Osteocyte (in vitro differentiated cells): ENCODE measurements around the gene CBFB. TPM values are rescaled to one million over a fixed set of nuclear protein-coding genes. Genes with fewer than 3 reads are reported as not detected.

Experiments used
- DNase-seq: peaks from one replicate; pipeline ENCODE4 v3.0.0; 2021; ENCODE audit warnings: mixed read lengths; ENCODE audit not compliant: unreplicated experiment; ENCODE audit errors: extremely low spot score
- H3K27ac Mint-ChIP-seq: one replicate; pipeline ENCODE4 v1.8.0; 2021; ENCODE audit warnings: mild to moderate bottlenecking, mixed read lengths; ENCODE audit not compliant: unreplicated experiment
- H3K27me3 Mint-ChIP-seq: one replicate; pipeline ENCODE4 v1.8.0; 2021; ENCODE audit warnings: mixed read lengths; ENCODE audit not compliant: unreplicated experiment
- H3K36me3 Mint-ChIP-seq: one replicate; pipeline ENCODE4 v1.8.0; 2021; ENCODE audit warnings: mixed read lengths; ENCODE audit not compliant: unreplicated experiment
- H3K4me1 Mint-ChIP-seq: one replicate; pipeline ENCODE4 v1.8.0; 2021; ENCODE audit warnings: mixed read lengths; ENCODE audit not compliant: unreplicated experiment
- H3K4me3 Mint-ChIP-seq: one replicate; pipeline ENCODE4 v1.8.0; 2021; ENCODE audit warnings: mild to moderate bottlenecking, moderate library complexity, mixed read lengths; ENCODE audit not compliant: unreplicated experiment
- H3K9me3 Mint-ChIP-seq: one replicate; pipeline ENCODE4 v1.8.0; 2021; ENCODE audit warnings: mixed read lengths; ENCODE audit not compliant: unreplicated experiment
- CTCF ChIP-seq: fragments of 200-600 bp; sonication (generic); IDR thresholded peaks from 2 replicates; pipeline ENCODE4 v1.5.0; 2021; ENCODE audit warnings: antibody characterized with exemption, mild to moderate bottlenecking, moderate library complexity
- total RNA-seq: library from RNA; stranded (reverse); gene quantifications from 2 replicates; pipeline ENCODE4 v1.2.1, GENCODE V29; 2021

The CBFB gene
- total RNA-seq, 1 donor from 2014 or later: 75.2 TPM

GRCh38 chr16:67148221-67148620 is 119.3 kb downstream of the CBFB start:
- Mint-ChIP-seq H3K4me1 (peaks cover 10% of the 10 kb centered on the region), H3K9me3 (no peaks in the 10 kb centered on the region), H3K36me3 (peaks cover 29% of the 10 kb centered on the region), H3K27ac (no peak overlapping the region), H3K27me3 (no peaks in the 10 kb centered on the region), H3K4me3 (no peak overlapping the region)
- DNase-seq: no peak
- no peak for TF ChIP-seq CTCF

GRCh38 chr16:67148656-67149275 is 119.8 kb downstream of the CBFB start:
- peaks cover 26% of the 10 kb centered on the region for H3K36me3 Mint-ChIP-seq
- no peak for DNase-seq
- no peak for TF ChIP-seq CTCF
- peaks cover 10% of the 10 kb centered on the region for H3K4me1 Mint-ChIP-seq
- no peaks in the 10 kb centered on the region for H3K27me3 Mint-ChIP-seq
- H3K27ac Mint-ChIP-seq: no peak overlapping the region
- H3K4me3 Mint-ChIP-seq: peak overlapping the region; percentile 63
- no peaks in the 10 kb centered on the region for H3K9me3 Mint-ChIP-seq

GRCh38 chr16:67149276-67150046 is 120.5 kb downstream of the CBFB start:
- Mint-ChIP-seq H3K36me3 (peaks cover 21% of the 10 kb centered on the region), H3K27ac (no peak overlapping the region), H3K4me3 (peak overlapping the region; percentile 63), H3K4me1 (peaks cover 10% of the 10 kb centered on the region), H3K9me3 (no peaks in the 10 kb centered on the region), H3K27me3 (no peaks in the 10 kb centered on the region)
- no peak for TF ChIP-seq CTCF
- DNase-seq: no peak

- H3K27ac Mint-ChIP-seq: peak overlapping the region; percentile 79
- H3K27me3 Mint-ChIP-seq: peaks cover 1% of the 10 kb centered on the region
- H3K36me3 Mint-ChIP-seq: peaks cover 18% of the 10 kb centered on the region
- H3K9me3 Mint-ChIP-seq: no peaks in the 10 kb centered on the region
- peak overlapping the region; percentile 80 for H3K4me3 Mint-ChIP-seq
- DNase-seq: no peak
- H3K4me1 Mint-ChIP-seq: peaks cover 13% of the 10 kb centered on the region
- peak; percentile 31 for TF ChIP-seq CTCF
These were observed 121.3 kb downstream of the CBFB start for GRCh38 chr16:67150047-67150832.

Other genes with a start within 250 kb of the CBFB start
- 0.18 and 0.43 TPM in 2 replicates for gene TERB1, start 227.6 kb upstream of the CBFB start, total RNA-seq
- 64.4 and 65.0 TPM in 2 replicates for gene NAE1, start 198.2 kb upstream of the CBFB start, total RNA-seq
- not detected in 2 replicates for gene CA7, start 184.7 kb upstream of the CBFB start, total RNA-seq
- 16.5 and 17.4 TPM in 2 replicates for gene PDP2, start 148.6 kb upstream of the CBFB start, total RNA-seq
- not detected in 2 replicates for gene CDH16, start 110.3 kb upstream of the CBFB start, total RNA-seq
- 0.26 and 0.89 TPM in 2 replicates for gene RRAD, start 103.6 kb upstream of the CBFB start, total RNA-seq
- 65.6 and 69.9 TPM in 2 replicates for gene CIAO2B, start 94.7 kb upstream of the CBFB start, total RNA-seq
- gene CES2, start 93.6 kb upstream of the CBFB start, total RNA-seq: 38.6 and 40.5 TPM in 2 replicates
- 0.24 and 0.73 TPM in 2 replicates for gene CES3, start 67.9 kb upstream of the CBFB start, total RNA-seq
- gene CES4A, start 40.6 kb upstream of the CBFB start, total RNA-seq: 3.3 and 3.8 TPM in 2 replicates
- gene PHAF1, start 80.8 kb downstream of the CBFB start, total RNA-seq: 19.5 and 19.8 TPM in 2 replicates
- 44.1 and 44.9 TPM in 2 replicates for gene B3GNT9, start 121.8 kb downstream of the CBFB start, total RNA-seq
- 13.4 and 14.1 TPM in 2 replicates for gene TRADD, start 130.8 kb downstream of the CBFB start, total RNA-seq
- gene FBXL8, start 130.8 kb downstream of the CBFB start, total RNA-seq: 12.8 and 15.5 TPM in 2 replicates
- 19.6 and 22.3 TPM in 2 replicates for gene HSF4, start 135.6 kb downstream of the CBFB start, total RNA-seq
- gene NOL3, start 141.4 kb downstream of the CBFB start, total RNA-seq: 15.8 and 22.8 TPM in 2 replicates
- 26.6 and 35.7 TPM in 2 replicates for gene MATCAP1, start 154.8 kb downstream of the CBFB start, total RNA-seq
- gene EXOC3L1, start 161.0 kb downstream of the CBFB start, total RNA-seq: not detected in 2 replicates
- gene E2F4, start 163.0 kb downstream of the CBFB start, total RNA-seq: 40.0 and 43.4 TPM in 2 replicates
- 1.7 and 2.1 TPM in 2 replicates for gene ELMO3, start 170.0 kb downstream of the CBFB start, total RNA-seq
- 41.0 and 44.5 TPM in 2 replicates for gene TMEM208, start 198.0 kb downstream of the CBFB start, total RNA-seq
- 60.0 and 71.7 TPM in 2 replicates for gene FHOD1, start 218.3 kb downstream of the CBFB start, total RNA-seq
- gene SLC9A5, start 219.8 kb downstream of the CBFB start, total RNA-seq: 4.2 and 4.4 TPM in 2 replicates